GM18870 (cell line): ENCODE results near the gene MAB21L4.

ENCODE experiments used
- ATAC-seq: cut with Tn5 transposase; IDR thresholded peaks from one replicate; pipeline ENCODE4 v1.9.1; 2021; ENCODE audit warnings: moderate library complexity; ENCODE audit not compliant: unreplicated experiment

The MAB21L4 gene

DNA sequence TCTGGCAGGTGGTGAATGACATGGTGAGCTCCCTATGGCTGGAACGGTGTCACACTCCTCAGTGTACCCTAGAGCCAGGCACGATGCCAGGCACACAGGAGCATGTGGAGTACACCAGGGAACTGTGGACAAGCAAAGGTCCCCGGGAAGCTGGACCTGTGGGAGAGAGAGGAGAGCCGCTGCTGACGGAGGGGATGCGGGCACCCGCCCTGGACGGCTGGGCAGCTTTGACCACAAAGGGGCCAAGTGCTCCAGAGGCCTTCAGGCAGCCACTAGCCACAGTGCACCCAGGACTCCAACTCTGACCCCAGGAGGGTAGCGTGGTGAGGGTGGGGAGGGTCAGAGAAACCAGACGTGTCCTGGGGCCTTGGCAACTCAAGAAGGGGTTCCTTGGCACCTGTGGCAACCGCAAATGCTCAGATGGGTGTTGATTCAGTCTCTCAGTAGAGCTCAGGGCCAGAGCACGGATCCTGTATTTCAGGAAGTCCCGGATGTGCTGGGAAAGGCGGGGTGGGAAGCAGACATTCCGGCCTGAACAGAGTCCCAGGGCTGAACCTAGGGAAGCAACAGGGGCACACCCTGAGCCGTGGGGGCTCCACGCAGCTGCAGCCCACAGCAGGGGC lies 2.3 kb upstream of the MAB21L4 start:
- ATAC-seq: no peak

DNA sequence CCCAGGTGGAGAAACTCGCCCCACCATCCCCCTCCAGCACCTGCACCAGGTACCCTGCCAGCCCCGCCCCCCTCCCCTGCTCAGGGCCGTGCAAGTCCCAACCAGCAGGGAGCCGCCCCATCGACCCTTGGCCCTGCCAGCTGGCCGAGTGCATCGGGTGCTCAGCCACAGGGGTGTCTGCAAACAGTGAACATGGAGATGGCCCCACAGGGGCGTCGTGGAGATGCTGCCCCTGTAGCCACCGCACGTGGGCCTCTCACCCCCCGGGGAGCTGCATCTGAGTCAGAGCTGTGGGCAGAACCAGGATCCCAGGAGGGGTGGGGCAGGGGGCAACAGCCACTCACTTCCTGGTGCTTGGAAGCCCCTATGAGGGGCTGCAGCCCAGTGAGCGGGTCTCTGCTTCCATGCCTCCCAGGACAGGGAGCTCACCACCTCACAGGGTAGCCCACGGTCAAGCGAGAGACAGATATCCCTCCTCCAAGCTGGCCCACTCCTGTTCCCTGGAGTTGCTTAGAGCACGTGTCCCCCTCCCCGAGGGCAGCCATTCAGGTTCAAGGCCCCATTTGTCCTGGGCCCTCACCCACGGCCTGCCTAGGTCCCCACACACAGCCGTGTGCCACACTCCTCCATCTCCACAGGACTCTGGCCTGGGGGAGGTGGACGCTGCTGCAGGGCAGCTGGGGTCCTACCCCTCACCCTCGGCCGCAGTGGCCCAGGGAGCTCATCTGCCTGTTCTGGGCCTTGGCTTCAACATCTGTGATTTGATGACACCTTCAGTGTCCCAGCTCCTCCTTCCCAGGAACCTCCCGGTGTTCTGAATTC lies 1.1 kb upstream of the MAB21L4 start:
- ATAC-seq: no peak

DNA sequence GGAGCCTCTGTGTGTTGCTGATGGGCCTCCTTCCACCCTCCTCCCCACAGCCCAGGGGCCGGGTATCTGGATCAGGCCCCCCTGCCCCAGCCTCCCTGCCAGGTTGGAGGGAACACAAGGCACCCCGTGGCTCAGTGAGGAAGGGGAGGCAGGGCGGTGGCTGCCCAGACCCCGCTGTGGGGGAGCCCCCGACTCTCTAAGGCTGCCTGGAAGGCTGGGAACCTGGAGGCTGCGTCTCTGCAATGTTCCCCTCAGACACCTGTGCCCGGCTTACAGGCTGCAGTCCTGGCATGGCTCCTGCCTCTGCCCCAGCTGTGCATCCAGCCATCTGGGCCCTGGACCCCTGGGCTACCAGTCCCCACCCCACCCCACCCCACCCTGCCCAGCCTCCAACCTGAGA lies 438 bp upstream of the MAB21L4 start:
- ATAC-seq: no peak

DNA sequence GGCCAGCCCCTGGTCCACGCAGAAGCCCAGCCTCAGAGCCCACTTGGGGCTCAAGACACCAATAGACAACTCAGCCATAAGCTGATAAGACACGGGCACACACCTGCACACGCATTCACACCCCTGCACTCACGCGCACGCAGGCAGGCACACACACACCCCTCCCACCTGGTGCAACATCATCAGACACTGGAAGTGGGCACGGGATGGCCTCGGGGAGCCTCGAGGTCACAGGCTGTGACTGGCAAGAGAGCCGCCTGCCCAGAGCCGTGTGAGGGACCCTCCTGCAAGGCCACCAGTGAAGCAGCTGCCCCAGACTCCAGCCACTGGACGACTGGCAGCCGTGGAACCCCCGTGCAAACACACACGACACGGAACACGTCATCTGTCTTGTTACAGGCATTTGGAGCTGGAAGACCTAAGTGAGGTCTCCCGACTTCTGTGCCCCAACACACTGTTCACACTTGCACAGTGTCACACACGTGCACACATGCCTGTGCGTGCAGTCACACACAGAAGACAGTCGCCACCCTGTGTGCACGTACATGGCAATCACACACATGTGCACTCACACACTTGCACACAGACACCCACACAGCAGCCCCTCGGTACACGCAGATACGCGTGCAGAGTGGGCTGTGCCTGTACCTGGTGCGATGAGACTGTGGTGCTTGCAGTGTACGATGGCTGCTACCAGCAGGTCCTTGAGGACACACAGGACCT lies 959 bp downstream of the MAB21L4 start:
- no peak for ATAC-seq

DNA sequence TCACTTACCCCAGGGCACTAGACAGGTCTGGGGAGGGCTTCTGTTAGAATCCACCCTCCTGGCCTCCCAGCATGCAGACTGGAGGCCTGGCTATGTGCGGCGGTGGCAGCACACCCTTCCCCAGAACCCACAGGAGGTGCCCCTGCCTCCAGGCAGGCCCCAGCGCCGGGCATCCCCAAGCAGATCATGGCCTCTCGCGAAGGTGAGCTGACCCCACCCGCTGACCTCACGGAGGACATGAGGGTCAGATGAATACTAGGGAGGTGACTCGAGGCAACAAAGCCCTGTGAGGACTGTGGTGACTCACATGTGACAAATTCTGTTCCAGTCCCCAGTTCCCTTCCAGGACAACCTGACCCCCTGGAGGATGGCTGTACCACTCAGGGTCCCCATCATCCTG lies 1.9 kb downstream of the MAB21L4 start:
- no peak for ATAC-seq

DNA sequence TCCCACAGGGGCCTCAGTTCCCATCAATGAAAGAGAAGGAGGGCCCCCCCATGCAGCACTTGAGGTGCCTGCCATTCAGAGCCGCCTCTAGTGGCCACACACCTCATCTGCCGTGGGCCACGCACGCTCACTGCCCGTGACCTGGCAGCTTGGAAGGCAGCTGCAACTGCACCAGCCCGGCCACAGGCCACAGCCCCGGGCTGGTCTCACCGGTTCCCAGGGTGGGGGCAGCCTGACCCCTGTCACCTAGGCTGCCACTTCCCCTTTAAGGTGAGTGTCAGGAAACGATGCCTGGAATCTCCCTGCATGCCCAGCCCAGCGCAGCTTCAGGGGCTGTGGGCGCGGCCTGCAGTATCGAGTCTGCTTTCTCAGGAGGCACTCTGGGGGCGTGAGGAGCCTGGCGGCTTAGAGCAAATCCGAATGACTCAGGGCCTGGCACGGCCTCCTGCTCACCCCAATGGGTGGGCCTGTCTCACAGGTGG lies 2.6 kb downstream of the MAB21L4 start:
- ATAC-seq: no peak

DNA sequence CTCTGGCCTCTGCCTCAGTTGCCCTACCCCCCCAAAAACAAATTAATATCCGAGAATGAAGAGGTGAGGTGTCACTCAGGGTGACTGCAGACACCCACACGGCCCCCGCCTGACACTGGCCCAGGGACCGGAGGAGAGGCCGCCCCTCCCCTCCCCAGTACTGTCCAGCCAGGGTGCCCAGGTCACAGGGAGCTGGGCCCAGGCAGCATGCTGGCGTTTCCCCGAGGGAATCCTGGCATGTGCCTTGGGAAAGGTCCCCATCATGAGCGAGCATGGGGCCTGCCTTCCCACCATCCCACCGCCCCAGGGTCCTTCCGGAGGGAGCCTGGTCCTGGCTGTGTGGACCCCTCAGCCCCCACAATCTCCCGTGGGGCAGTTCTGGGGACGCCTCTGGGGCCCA lies 3.0 kb downstream of the MAB21L4 start:
- no peak for ATAC-seq

DNA sequence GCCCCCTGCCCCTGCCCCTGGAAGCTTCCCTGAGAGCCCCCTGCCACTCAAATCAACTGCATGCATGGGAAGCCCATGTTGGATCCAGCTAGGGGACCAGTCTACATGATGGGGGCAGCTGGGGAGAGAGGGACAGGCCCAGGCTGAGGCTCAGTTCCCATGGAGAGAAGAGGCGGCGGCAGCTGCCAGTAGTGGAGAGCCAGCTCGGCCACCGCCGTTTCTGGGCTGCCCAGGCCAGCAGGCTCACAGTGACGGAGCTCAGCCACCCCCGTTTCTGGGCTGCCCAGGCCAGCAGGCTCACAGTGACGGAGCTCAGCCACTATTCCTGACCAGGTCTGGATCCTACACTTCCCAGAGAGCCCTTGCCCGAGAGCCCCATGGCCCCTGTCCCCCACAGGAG lies 3.6 kb downstream of the MAB21L4 start:
- ATAC-seq: no peak

DNA sequence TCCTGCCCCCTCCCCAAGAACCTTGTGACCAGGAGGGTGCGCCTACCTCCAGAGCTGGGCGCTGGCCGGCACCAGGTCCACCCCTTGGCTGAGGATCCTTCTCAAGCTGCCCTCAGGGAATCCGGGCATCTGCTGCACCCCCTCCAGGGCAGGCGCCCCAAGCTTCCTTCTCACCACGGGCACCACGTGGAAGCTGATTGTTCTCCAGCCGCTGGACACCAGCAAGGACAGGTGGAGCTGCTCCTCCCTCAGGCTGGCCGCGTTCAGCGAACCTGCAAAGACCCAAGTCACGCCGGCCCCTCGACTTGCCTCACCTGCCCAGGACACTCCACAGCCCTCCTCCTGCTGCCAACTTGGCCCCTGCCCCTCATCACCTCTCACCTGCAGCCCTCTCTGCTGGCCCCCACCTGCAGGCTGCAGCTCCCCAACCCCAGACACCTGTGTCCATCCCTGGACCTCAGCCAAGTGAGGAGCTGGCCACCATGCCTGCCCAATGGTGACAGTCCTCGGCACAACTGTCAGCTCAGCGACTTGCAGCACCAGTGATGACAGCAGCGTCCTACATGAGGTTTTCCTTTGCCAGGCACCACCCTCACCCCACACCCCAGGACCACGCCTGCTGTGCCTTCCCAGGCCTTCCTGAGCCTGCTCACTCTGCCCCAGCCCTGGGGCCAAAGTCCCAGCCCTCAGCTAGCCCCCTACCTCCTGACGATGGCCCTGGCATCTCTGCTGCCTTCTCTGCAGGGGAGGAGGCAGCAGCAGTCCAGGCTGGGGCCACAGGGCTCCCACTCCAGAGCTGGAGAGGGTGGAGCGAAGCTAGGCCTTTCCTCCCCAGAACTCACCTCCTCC lies 4.2 kb downstream of the MAB21L4 start:
- no peak for ATAC-seq

DNA sequence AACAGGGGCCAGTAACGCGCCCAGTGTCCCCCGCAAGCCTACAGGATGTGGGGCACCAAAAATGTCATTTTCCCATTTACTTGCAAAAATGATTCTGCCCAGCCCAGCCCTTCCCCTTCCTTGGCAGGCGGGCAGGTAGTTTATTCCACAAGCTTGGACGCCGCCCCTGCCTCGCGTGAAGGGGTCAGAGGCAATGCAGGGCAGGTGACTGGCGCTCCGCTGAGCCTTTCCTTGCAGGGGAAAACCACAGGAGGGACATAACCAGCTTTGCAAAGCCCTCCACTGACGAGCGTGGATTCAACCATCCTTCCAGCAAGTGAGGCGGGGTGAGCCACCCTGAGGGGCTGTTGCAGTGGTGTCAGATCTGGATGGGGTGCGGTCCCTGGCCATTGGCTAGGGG lies 5.3 kb downstream of the MAB21L4 start:
- no peak for ATAC-seq

DNA sequence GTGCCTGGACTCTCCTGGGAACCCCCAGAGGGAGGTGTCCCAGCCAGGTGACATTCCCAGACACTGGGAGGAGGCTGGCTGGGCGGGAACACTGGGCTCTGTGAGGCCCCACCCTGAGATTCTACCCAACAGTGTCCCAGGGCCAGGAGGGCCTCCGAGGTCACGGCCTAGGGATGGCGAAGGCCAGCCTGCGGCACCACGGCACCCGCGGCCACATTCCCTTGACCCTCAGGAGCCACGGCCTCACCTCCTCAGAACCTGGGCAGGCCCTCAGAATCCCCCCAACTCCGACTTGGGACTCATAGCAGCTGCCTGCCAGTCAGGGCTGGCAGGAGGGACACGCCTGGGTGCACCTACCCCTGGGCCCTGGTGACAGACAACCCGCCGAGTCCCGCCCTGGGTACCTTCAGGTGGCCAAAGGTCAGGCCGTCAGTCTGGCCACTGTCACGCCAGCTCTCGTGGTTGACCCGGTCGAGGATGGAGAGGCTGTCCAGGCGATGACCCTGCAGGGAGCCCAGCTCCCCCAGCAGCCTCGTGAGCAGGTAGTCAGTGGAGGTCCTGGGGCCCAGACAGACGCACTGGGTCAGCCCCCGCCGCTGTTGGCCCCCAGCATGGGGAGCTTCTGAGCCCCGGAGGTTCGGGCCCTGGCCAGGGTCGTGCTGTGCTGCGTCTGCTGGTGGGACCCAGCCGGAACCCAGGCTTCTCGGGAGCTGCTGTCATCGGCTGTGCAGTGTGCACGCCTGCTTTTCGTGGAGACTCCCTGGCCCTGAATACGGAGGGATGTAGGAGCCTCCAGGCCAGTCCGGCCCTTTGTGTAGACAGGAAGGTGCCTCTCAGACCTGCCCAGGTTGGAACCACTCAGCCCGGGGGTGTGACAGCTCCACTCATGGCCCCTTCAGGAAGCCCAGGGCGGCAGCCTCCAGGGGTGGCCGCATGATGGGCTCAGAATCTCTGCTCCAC lies 6.1 kb downstream of the MAB21L4 start:
- ATAC-seq: no peak

DNA sequence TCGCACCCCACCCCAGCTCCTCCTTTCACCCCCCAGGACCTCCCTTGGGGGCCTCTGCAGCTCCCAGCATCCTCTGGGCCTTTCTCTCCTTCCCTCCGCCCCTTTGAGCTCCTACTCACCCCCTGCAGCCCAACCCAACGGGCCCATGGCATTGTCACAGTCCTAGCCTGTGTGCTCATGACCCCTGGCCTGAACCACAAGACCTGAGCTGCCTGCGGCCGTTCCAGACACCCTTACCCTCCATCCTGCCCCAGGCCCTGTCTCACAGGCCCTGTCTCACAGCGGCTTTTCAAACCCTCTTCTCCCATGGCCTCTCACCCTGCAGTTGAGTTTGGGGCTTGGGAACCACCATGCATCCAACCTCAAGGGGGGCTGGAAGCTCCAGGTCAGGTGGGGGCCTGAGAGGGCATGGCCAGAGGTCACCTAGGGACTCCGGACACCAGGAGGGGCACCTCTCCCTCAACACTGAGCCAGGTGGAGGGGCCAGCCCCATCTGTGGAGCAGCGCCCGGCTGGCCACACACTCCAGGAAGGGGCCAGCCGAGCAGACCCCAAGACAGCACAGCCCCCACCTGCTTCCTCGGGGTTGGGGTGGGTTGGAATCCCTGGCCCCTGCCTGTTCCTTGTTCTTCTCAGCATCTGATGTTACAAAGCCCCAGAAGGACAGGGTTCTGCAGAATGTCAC lies 6.9 kb downstream of the MAB21L4 start:
- ATAC-seq: no peak

DNA sequence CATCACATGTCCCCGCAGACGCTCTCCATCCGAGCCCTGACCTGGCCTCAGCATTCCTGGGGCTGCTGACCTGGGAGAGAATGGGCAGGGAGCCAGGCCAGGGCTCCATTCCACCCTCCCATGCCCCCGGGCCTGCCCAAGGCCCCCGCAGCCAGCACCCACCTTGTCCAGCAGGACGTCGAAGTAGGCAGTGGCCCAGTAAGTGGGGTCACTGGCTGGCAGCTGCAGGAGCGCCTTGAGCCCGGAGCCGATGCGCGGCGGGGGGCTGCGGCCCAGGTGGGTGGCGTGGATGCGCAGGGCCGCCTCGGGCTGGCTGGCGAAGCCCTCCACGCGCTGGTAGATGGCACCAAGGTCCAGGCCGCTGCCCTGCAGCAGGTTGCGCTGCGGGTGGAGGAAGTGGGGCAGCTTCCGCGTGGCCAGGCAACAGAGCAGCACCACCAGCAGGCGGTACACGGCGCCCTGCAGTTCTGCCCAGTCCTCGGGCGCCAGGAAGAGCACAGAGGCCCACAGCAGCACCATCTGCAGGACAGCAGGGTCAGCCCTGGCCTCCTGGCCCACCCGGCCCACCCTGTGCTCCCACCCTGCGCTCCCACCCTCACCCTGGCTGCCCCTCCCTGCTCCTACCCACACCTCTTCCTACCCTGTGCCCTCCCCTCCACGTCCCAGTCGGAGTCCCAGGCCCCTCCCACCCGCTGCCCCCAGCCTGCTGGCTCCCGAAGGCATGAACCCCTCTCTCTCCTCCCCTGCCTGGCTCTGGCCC lies 7.6 kb downstream of the MAB21L4 start:
- no peak for ATAC-seq

DNA sequence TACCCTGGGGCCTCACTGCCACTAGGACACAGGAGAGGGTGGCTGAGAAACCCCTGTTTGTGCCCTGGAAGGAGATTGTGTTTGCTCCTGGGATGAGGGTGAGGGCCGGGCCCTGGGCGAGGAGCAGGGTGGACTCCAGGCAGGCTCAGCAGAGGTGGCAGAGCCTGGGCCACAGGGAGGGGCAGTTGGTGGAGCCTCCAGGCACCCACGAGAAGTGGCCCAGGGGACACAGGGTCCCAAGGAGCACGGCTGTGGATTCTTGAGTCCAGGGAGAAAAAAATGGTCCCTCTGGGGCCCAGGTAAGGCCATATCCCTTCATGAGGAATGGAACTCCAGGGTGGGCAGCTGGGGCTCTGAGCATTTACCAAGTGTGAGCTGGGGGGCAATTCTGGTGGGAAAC lies 8.3 kb downstream of the MAB21L4 start:
- ATAC-seq: no peak

DNA sequence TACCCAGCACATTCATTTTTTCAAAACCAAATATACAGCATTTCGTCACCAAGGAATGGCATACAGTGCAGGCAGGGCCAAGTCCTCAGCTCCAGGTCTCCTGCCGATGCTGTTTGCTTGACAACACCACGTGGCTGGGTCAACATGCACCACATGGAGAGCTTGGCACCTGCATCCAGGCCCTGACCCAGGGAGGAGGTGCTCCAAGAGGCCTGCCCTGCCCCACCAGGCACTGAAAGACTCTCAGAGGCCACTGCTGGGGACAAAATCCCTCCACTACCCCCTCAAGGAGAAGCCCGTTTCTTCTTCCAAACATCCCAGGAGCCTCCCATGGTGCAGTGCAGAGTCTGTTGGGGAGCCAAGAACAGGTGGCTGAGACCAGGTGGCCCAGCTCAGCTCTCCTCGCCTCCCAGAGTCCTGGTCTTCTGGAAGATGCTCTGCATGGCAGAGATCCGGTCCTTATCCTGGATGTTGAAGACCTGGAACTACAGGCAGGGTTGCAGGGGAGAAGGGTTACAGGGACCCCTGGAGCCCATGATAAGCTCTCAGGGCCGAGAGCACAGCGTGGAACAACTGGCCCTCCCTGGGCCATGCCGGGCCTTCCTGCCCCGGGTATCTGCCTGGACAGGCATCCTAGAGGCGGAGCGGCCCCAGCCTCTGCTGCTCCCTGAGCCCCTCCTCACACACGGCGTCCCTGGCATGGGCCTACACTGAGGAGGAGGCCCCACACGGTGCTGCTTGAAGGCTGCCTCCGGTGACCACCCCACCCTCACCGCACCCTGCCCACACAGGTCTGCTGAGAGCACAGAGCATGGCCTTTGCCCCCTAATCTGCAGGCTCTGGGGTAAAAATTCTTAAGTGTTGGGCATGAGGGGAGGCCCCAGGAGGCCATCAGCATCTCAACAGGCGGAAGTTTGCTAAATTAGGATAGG lies 9.0 kb downstream of the MAB21L4 start:
- ATAC-seq: no peak

DNA sequence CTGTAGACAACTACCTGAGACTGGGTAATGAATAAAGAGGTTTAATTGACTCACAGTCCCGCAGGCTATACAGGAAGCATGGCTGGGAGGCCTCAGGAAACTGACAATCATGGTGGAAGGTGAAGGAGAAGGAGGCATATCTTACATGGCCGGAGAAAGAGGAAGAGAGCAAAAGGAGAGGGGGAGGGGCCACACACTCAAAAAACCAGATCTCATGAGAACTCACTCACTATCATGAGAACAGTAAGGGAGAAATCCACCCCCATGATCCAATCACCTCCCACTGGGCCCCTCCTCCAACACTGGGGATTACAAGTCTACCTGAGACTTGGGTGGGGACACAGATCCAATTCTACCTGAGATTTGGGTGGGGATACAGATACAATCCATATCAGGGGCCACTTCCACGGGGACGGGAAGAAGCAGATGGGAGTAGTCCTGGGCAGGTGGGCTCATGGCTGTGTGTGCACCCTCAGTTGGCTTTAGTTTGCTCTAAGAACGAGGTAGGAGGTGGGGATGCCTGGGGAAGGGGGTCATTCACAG lies 9.9 kb downstream of the MAB21L4 start:
- no peak for ATAC-seq

DNA sequence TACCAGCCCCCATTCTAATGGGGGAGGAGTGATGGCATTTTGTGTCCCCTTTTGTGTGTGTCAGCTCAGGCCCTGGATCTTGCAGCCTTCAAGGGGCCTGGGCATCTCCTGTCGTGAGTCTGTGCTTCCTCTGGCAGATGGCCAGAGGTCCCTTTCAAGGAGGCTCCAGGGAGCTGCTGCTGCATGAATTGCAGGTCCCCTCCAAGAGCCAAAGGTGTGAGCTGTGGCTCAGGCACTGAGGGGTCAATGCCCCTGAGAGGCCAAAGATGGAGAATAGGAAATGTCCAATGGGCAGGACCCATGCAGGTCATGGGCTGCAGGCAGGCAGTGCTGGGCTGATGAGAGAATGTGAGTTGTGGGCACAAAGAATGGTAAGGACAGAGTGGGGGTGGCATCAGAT lies 10.4 kb downstream of the MAB21L4 start:
- ATAC-seq: no peak
